ENCODE data around the gene TMCC3. TPM values are rescaled to one million over a fixed set of nuclear protein-coding genes. Genes with fewer than 3 reads are reported as not detected.
A peak's percentile ranks its signal among the peaks of the same experiment; 100 is the strongest.
"Not testable (repeated sequence)": the region's sequence is repeated elsewhere in the genome, so short reads cannot be mapped to it uniquely, and the experiment has no call there.

The TMCC3 gene
- total RNA-seq, 1 experiment from 2014 or later: 0.62 TPM

GRCh38 chr12:94614288-94614721 lies 36.1 kb downstream of the TMCC3 start:
- peak; percentile 41 for DNase-seq

GRCh38 chr12:94609917-94610443 lies 40.4 kb downstream of the TMCC3 start:
- Histone ChIP-seq H3K4me3 (ENCODE audit: insufficient read depth, low read depth, low read length) (no peak overlapping the region), H3K27me3 (ENCODE audit: control insufficient read depth, insufficient read depth, low read length) (no peaks in the 10 kb centered on the region), H3K36me3 (replicated peaks; ENCODE audit: control insufficient read depth, insufficient read depth, low read length) (no peaks in the 10 kb centered on the region)
- DNase-seq: no peak

More at GRCh38 chr12:94614288-94614721, 36.1 kb downstream of the TMCC3 start:
- Histone ChIP-seq H3K4me3 (ENCODE audit: insufficient read depth, low read depth, low read length) (no peak overlapping the region), H3K36me3 (replicated peaks; ENCODE audit: control insufficient read depth, insufficient read depth, low read length) (no peaks in the 10 kb centered on the region), H3K27me3 (ENCODE audit: control insufficient read depth, insufficient read depth, low read length) (no peaks in the 10 kb centered on the region)

- not testable (repeated sequence) for H3K36me3 ChIP-seq (replicated peaks; ENCODE audit: control insufficient read depth, insufficient read depth, low read length); H3K27me3 ChIP-seq (ENCODE audit: control insufficient read depth, insufficient read depth, low read length); H3K4me3 ChIP-seq (ENCODE audit: insufficient read depth, low read depth, low read length); DNase-seq
Measured at GRCh38 chr12:94606810-94607209, 43.5 kb downstream of the TMCC3 start.

GRCh38 chr12:94604366-94604698 lies 46.0 kb downstream of the TMCC3 start:
- H3K4me3 ChIP-seq (ENCODE audit: insufficient read depth, low read depth, low read length): no peak overlapping the region
- no peaks in the 10 kb centered on the region for H3K27me3 ChIP-seq (ENCODE audit: control insufficient read depth, insufficient read depth, low read length)
- no peak for DNase-seq
- H3K36me3 ChIP-seq (replicated peaks; ENCODE audit: control insufficient read depth, insufficient read depth, low read length): no peaks in the 10 kb centered on the region

GRCh38 chr12:94603434-94604365 lies 46.7 kb downstream of the TMCC3 start:
- Histone ChIP-seq H3K4me3 (ENCODE audit: insufficient read depth, low read depth, low read length) (no peak overlapping the region), H3K27me3 (ENCODE audit: control insufficient read depth, insufficient read depth, low read length) (no peaks in the 10 kb centered on the region), H3K36me3 (replicated peaks; ENCODE audit: control insufficient read depth, insufficient read depth, low read length) (no peaks in the 10 kb centered on the region)
- peak; percentile 48 for DNase-seq

- Histone ChIP-seq H3K4me3 (ENCODE audit: insufficient read depth, low read depth, low read length) (no peak overlapping the region), H3K27me3 (ENCODE audit: control insufficient read depth, insufficient read depth, low read length) (no peaks in the 10 kb centered on the region), H3K36me3 (replicated peaks; ENCODE audit: control insufficient read depth, insufficient read depth, low read length) (no peaks in the 10 kb centered on the region)
- no peak for DNase-seq
Measured at GRCh38 chr12:94602024-94602423, 48.3 kb downstream of the TMCC3 start.

GRCh38 chr12:94601307-94601706 lies 49.0 kb downstream of the TMCC3 start:
- not testable (repeated sequence) for H3K27me3 ChIP-seq (ENCODE audit: control insufficient read depth, insufficient read depth, low read length); H3K4me3 ChIP-seq (ENCODE audit: insufficient read depth, low read depth, low read length); H3K36me3 ChIP-seq (replicated peaks; ENCODE audit: control insufficient read depth, insufficient read depth, low read length); DNase-seq

- Histone ChIP-seq H3K27me3 (ENCODE audit: control insufficient read depth, insufficient read depth, low read length) (no peaks in the 10 kb centered on the region), H3K36me3 (replicated peaks; ENCODE audit: control insufficient read depth, insufficient read depth, low read length) (no peaks in the 10 kb centered on the region; the same call in 1 of the 2 replicates), H3K4me3 (ENCODE audit: insufficient read depth, low read depth, low read length) (no peak overlapping the region)
- DNase-seq: no peak
Measured at GRCh38 chr12:94599189-94599588, 51.2 kb downstream of the TMCC3 start.

- Histone ChIP-seq H3K27me3 (ENCODE audit: control insufficient read depth, insufficient read depth, low read length) (no peaks in the 10 kb centered on the region), H3K4me3 (ENCODE audit: insufficient read depth, low read depth, low read length) (no peak overlapping the region), H3K36me3 (replicated peaks; ENCODE audit: control insufficient read depth, insufficient read depth, low read length) (no peaks in the 10 kb centered on the region; the same call in 1 of the 2 replicates)
- no peak for DNase-seq
Measured at GRCh38 chr12:94597268-94597667, 53.1 kb downstream of the TMCC3 start.

GRCh38 chr12:94596596-94596995 lies 53.8 kb downstream of the TMCC3 start:
- Histone ChIP-seq H3K27me3 (ENCODE audit: control insufficient read depth, insufficient read depth, low read length) (no peaks in the 10 kb centered on the region), H3K4me3 (ENCODE audit: insufficient read depth, low read depth, low read length) (no peak overlapping the region), H3K36me3 (replicated peaks; ENCODE audit: control insufficient read depth, insufficient read depth, low read length) (no peaks in the 10 kb centered on the region; the same call in 1 of the 2 replicates)
- no peak for DNase-seq

- H3K4me3 ChIP-seq (ENCODE audit: insufficient read depth, low read depth, low read length): no peak overlapping the region
- no peaks in the 10 kb centered on the region; the same call in 1 of the 2 replicates for H3K36me3 ChIP-seq (replicated peaks; ENCODE audit: control insufficient read depth, insufficient read depth, low read length)
- DNase-seq: no peak
- no peaks in the 10 kb centered on the region for H3K27me3 ChIP-seq (ENCODE audit: control insufficient read depth, insufficient read depth, low read length)
Measured at GRCh38 chr12:94595152-94595551, 55.2 kb downstream of the TMCC3 start.

GRCh38 chr12:94594443-94594825 lies 55.9 kb downstream of the TMCC3 start:
- Histone ChIP-seq H3K27me3 (ENCODE audit: control insufficient read depth, insufficient read depth, low read length) (no peaks in the 10 kb centered on the region), H3K36me3 (replicated peaks; ENCODE audit: control insufficient read depth, insufficient read depth, low read length) (no peaks in the 10 kb centered on the region; the same call in 1 of the 2 replicates), H3K4me3 (ENCODE audit: insufficient read depth, low read depth, low read length) (no peak overlapping the region)
- DNase-seq: no peak

- H3K4me3 ChIP-seq (ENCODE audit: insufficient read depth, low read depth, low read length): no peak overlapping the region
- H3K27me3 ChIP-seq (ENCODE audit: control insufficient read depth, insufficient read depth, low read length): no peaks in the 10 kb centered on the region
- no peaks in the 10 kb centered on the region; the same call in 1 of the 2 replicates for H3K36me3 ChIP-seq (replicated peaks; ENCODE audit: control insufficient read depth, insufficient read depth, low read length)
- no peak for DNase-seq
Measured at GRCh38 chr12:94593822-94594442, 56.4 kb downstream of the TMCC3 start.

- DNase-seq; H3K36me3 ChIP-seq (replicated peaks; ENCODE audit: control insufficient read depth, insufficient read depth, low read length); H3K27me3 ChIP-seq (ENCODE audit: control insufficient read depth, insufficient read depth, low read length); H3K4me3 ChIP-seq (ENCODE audit: insufficient read depth, low read depth, low read length): not testable (repeated sequence)
Measured at GRCh38 chr12:94592723-94593122, 57.6 kb downstream of the TMCC3 start.

GRCh38 chr12:94592080-94592479 lies 58.3 kb downstream of the TMCC3 start:
- Histone ChIP-seq H3K4me3 (ENCODE audit: insufficient read depth, low read depth, low read length) (no peak overlapping the region), H3K36me3 (replicated peaks; ENCODE audit: control insufficient read depth, insufficient read depth, low read length) (no peaks in the 10 kb centered on the region; the same call in 1 of the 2 replicates), H3K27me3 (ENCODE audit: control insufficient read depth, insufficient read depth, low read length) (no peaks in the 10 kb centered on the region)
- DNase-seq: no peak

Data from H7 (cell line).